Chondrocyte (in vitro differentiated cells): ENCODE measurements around the gene RALGPS2. TPM values are rescaled to one million over a fixed set of nuclear protein-coding genes. Genes with fewer than 3 reads are reported as not detected.

Experiments used
- DNase-seq: peaks from one replicate; pipeline ENCODE4 v3.0.0; 2021; ENCODE audit warnings: mixed read lengths, low spot score
- H3K27ac Mint-ChIP-seq: one replicate; pipeline ENCODE4 v1.8.0; 2021; ENCODE audit warnings: mild to moderate bottlenecking, moderate library complexity, mixed read lengths; ENCODE audit not compliant: unreplicated experiment
- H3K27me3 Mint-ChIP-seq: 2 replicates; pipeline ENCODE4 v1.8.0; 2021; ENCODE audit warnings: low read depth, mixed read lengths
- H3K36me3 Mint-ChIP-seq: 2 replicates; pipeline ENCODE4 v1.8.0; 2021; ENCODE audit warnings: low read depth, mixed read lengths
- H3K4me1 Mint-ChIP-seq: 2 replicates; pipeline ENCODE4 v1.8.0; 2021; ENCODE audit warnings: low read depth, mild to moderate bottlenecking, mixed read lengths
- H3K4me3 Mint-ChIP-seq: one replicate; pipeline ENCODE4 v1.8.0; 2021; ENCODE audit warnings: mild to moderate bottlenecking, moderate library complexity, mixed read lengths; ENCODE audit not compliant: unreplicated experiment
- H3K9me3 Mint-ChIP-seq: 2 replicates; pipeline ENCODE4 v1.8.0; 2021; ENCODE audit warnings: low read depth, mixed read lengths
- CTCF ChIP-seq: fragments of 200-600 bp; sonication (generic); IDR thresholded peaks from 2 replicates; pipeline ENCODE4 v1.5.0; 2021; ENCODE audit warnings: antibody characterized with exemption, mild to moderate bottlenecking, moderate library complexity
- total RNA-seq: library from RNA; stranded (reverse); gene quantifications from 3 replicates; pipeline ENCODE4 v1.2.1, GENCODE V29; 2021

The RALGPS2 gene
- total RNA-seq, 1 donor from 2014 or later, result 10.0 TPM

- no peak for DNase-seq
- H3K4me3 Mint-ChIP-seq, result no peak overlapping the region
- H3K36me3 Mint-ChIP-seq, result no peaks in the 10 kb centered on the region
- H3K27me3 Mint-ChIP-seq, result no peaks in the 10 kb centered on the region
- peaks cover 23% of the 10 kb centered on the region for H3K4me1 Mint-ChIP-seq
- H3K9me3 Mint-ChIP-seq, result no peaks in the 10 kb centered on the region
- no peak for TF ChIP-seq CTCF
- peak overlapping the region; percentile 2 for H3K27ac Mint-ChIP-seq
These were observed 208.1 kb downstream of the RALGPS2 start for GRCh38 chr1:178933105-178933561.

GRCh38 chr1:178933709-178934490 lies 208.9 kb downstream of the RALGPS2 start:
- Mint-ChIP-seq H3K27ac (peak overlapping the region; percentile 2), H3K4me3 (no peak overlapping the region), H3K9me3 (no peaks in the 10 kb centered on the region), H3K36me3 (no peaks in the 10 kb centered on the region), H3K27me3 (no peaks in the 10 kb centered on the region), H3K4me1 (peaks cover 28% of the 10 kb centered on the region)
- no peak for DNase-seq
- no peak for TF ChIP-seq CTCF

GRCh38 chr1:178934546-178934945 lies 209.5 kb downstream of the RALGPS2 start:
- H3K4me3 Mint-ChIP-seq, result no peak overlapping the region
- H3K9me3 Mint-ChIP-seq, result no peaks in the 10 kb centered on the region
- peaks cover 32% of the 10 kb centered on the region for H3K4me1 Mint-ChIP-seq
- no peak overlapping the region for H3K27ac Mint-ChIP-seq
- no peak for DNase-seq
- no peaks in the 10 kb centered on the region for H3K36me3 Mint-ChIP-seq
- H3K27me3 Mint-ChIP-seq, result no peaks in the 10 kb centered on the region
- TF ChIP-seq CTCF, result no peak

- Mint-ChIP-seq H3K27ac (no peak overlapping the region), H3K4me3 (no peak overlapping the region), H3K27me3 (no peaks in the 10 kb centered on the region), H3K4me1 (peaks cover 36% of the 10 kb centered on the region), H3K36me3 (no peaks in the 10 kb centered on the region), H3K9me3 (no peaks in the 10 kb centered on the region)
- DNase-seq, result no peak
- TF ChIP-seq CTCF, result no peak
These were observed 210.6 kb downstream of the RALGPS2 start for GRCh38 chr1:178935610-178936009.

GRCh38 chr1:178937695-178938094 lies 212.7 kb downstream of the RALGPS2 start:
- Mint-ChIP-seq H3K27ac (no peak overlapping the region), H3K4me3 (no peak overlapping the region), H3K4me1 (peaks cover 27% of the 10 kb centered on the region)

More at GRCh38 chr1:178937695-178938094, 212.7 kb downstream of the RALGPS2 start:
- no peak for DNase-seq
- no peak for TF ChIP-seq CTCF
- Mint-ChIP-seq H3K27me3 (no peaks in the 10 kb centered on the region), H3K36me3 (no peaks in the 10 kb centered on the region), H3K9me3 (no peaks in the 10 kb centered on the region)
